ENCODE results near the gene CAMK2B.
A peak's percentile ranks its signal among the peaks of the same experiment; 100 is the strongest.

The CAMK2B gene

GRCh38 chr7:44305564-44306507 is 19.6 kb downstream of the CAMK2B start:
- no peak overlapping the region for H3K4me3 ChIP-seq
- peaks cover 23% of the 10 kb centered on the region for H3K4me1 ChIP-seq
- H3K27me3 ChIP-seq = peaks cover 33% of the 10 kb centered on the region
- H3K36me3 ChIP-seq = no peaks in the 10 kb centered on the region
- peak overlapping the region; percentile 4; the same call in 1 of the 2 replicates for H3K4me2 ChIP-seq
- H4K20me1 ChIP-seq = peaks cover 9% of the 10 kb centered on the region; the same call in 1 of the 2 replicates
- H3K9me3 ChIP-seq = no peaks in the 10 kb centered on the region
- no peak overlapping the region for H3K27ac ChIP-seq
- no peak for TF ChIP-seq Cebpa-rat (IDR thresholded peaks at IDR 0.05)
- no peak overlapping the region for H3K9ac ChIP-seq

GRCh38 chr7:44294325-44295069 is 30.9 kb downstream of the CAMK2B start:
- Histone ChIP-seq H3K4me2 (no peak overlapping the region), H3K9me3 (no peaks in the 10 kb centered on the region), H3K27me3 (no peaks in the 10 kb centered on the region), H3K4me1 (peaks cover 23% of the 10 kb centered on the region), H3K4me3 (no peak overlapping the region), H4K20me1 (no peaks in the 10 kb centered on the region), H3K36me3 (no peaks in the 10 kb centered on the region), H3K9ac (no peak overlapping the region), H3K27ac (no peak overlapping the region)
- no peak for TF ChIP-seq Cebpa-rat (IDR thresholded peaks at IDR 0.05)

GRCh38 chr7:44293561-44294324 is 31.7 kb downstream of the CAMK2B start:
- Histone ChIP-seq H3K27me3 (no peaks in the 10 kb centered on the region), H3K4me1 (peaks cover 30% of the 10 kb centered on the region), H3K4me2 (no peak overlapping the region), H3K9me3 (no peaks in the 10 kb centered on the region), H3K36me3 (no peaks in the 10 kb centered on the region), H3K4me3 (no peak overlapping the region), H3K27ac (no peak overlapping the region), H4K20me1 (no peaks in the 10 kb centered on the region), H3K9ac (no peak overlapping the region)
- no peak for TF ChIP-seq Cebpa-rat (IDR thresholded peaks at IDR 0.05)

- peak overlapping the region; percentile 2; the same call in 1 of the 2 replicates for H3K4me2 ChIP-seq
- H3K9me3 ChIP-seq = no peaks in the 10 kb centered on the region
- H3K4me1 ChIP-seq = peaks cover 37% of the 10 kb centered on the region
- no peaks in the 10 kb centered on the region for H3K27me3 ChIP-seq
- no peaks in the 10 kb centered on the region for H3K36me3 ChIP-seq
- no peak overlapping the region for H3K9ac ChIP-seq
- TF ChIP-seq Cebpa-rat (IDR thresholded peaks at IDR 0.05) = no peak
- no peak overlapping the region for H3K4me3 ChIP-seq
- H4K20me1 ChIP-seq = no peaks in the 10 kb centered on the region
- H3K27ac ChIP-seq = no peak overlapping the region
These were observed 32.4 kb downstream of the CAMK2B start for GRCh38 chr7:44292876-44293560.

- TF ChIP-seq Cebpa-rat (IDR thresholded peaks at IDR 0.05) = no peak
- Histone ChIP-seq H3K27me3 (no peaks in the 10 kb centered on the region), H3K4me2 (peak overlapping the region; percentile 2; the same call in 1 of the 2 replicates)
These were observed 33.0 kb downstream of the CAMK2B start for GRCh38 chr7:44292420-44292817.

GRCh38 chr7:44291733-44292419 is 33.5 kb downstream of the CAMK2B start:
- no peaks in the 10 kb centered on the region for H4K20me1 ChIP-seq
- peaks cover 49% of the 10 kb centered on the region for H3K4me1 ChIP-seq
- H3K27me3 ChIP-seq = no peaks in the 10 kb centered on the region
- no peaks in the 10 kb centered on the region for H3K9me3 ChIP-seq
- no peak overlapping the region for H3K9ac ChIP-seq
- TF ChIP-seq Cebpa-rat (IDR thresholded peaks at IDR 0.05) = no peak
- H3K4me3 ChIP-seq = no peak overlapping the region
- H3K36me3 ChIP-seq = no peaks in the 10 kb centered on the region
- no peak overlapping the region for H3K27ac ChIP-seq
- H3K4me2 ChIP-seq = no peak overlapping the region

More at GRCh38 chr7:44292420-44292817, 33.0 kb downstream of the CAMK2B start:
- Histone ChIP-seq H3K9me3 (no peaks in the 10 kb centered on the region), H3K27ac (no peak overlapping the region), H3K4me1 (peaks cover 43% of the 10 kb centered on the region), H3K4me3 (no peak overlapping the region), H4K20me1 (no peaks in the 10 kb centered on the region), H3K36me3 (no peaks in the 10 kb centered on the region), H3K9ac (no peak overlapping the region)

- Histone ChIP-seq H3K4me2 (peak overlapping the region; percentile 4; the same call in 1 of the 2 replicates), H3K36me3 (no peaks in the 10 kb centered on the region), H3K9ac (no peak overlapping the region), H3K27ac (no peak overlapping the region), H3K9me3 (no peaks in the 10 kb centered on the region), H3K4me3 (no peak overlapping the region), H3K27me3 (no peaks in the 10 kb centered on the region), H4K20me1 (no peaks in the 10 kb centered on the region), H3K4me1 (peaks cover 56% of the 10 kb centered on the region)
- TF ChIP-seq Cebpa-rat (IDR thresholded peaks at IDR 0.05) = no peak
These were observed 34.2 kb downstream of the CAMK2B start for GRCh38 chr7:44291066-44291732.

- Histone ChIP-seq H3K9ac (no peak overlapping the region), H3K36me3 (no peaks in the 10 kb centered on the region), H3K4me2 (0 out of 2 replicates have a peak overlapping the region, but pooled peaks have one; percentile 81), H4K20me1 (no peaks in the 10 kb centered on the region), H3K9me3 (no peaks in the 10 kb centered on the region), H3K27me3 (no peaks in the 10 kb centered on the region), H3K4me3 (no peak overlapping the region), H3K4me1 (peaks cover 63% of the 10 kb centered on the region), H3K27ac (no peak overlapping the region; the same call in 1 of the 2 replicates)
- no peak for TF ChIP-seq Cebpa-rat (IDR thresholded peaks at IDR 0.05)
These were observed 35.2 kb downstream of the CAMK2B start for GRCh38 chr7:44290252-44290620.

Data from BLaER1 (cell line).